Activated gamma-delta T cell treated with Interleukin-2 at 50 U/mL for 16 hours (primary cell): Measurements from ENCODE around the gene PRKCH.

Experiments
- DNase-seq: peaks from one replicate; pipeline ENCODE4 v3.0.0-alpha.2; 2020

The PRKCH gene

GRCh38 chr14:61558271-61558670 is 236.9 kb downstream of the PRKCH start:
- DNase-seq: no peak

GRCh38 chr14:61559641-61560201 is 238.3 kb downstream of the PRKCH start:
- no peak for DNase-seq

- no peak for DNase-seq
These were observed 238.9 kb downstream of the PRKCH start for GRCh38 chr14:61560323-61560722.

- no peak for DNase-seq
These were observed 239.7 kb downstream of the PRKCH start for GRCh38 chr14:61561104-61561503.

- no peak for DNase-seq
These were observed 240.4 kb downstream of the PRKCH start for GRCh38 chr14:61561657-61562276.

- DNase-seq: peak; percentile 26
These were observed 241.2 kb downstream of the PRKCH start for GRCh38 chr14:61562321-61563161.

- DNase-seq: no peak
These were observed 241.8 kb downstream of the PRKCH start for GRCh38 chr14:61563162-61563511.

GRCh38 chr14:61563880-61564617 is 242.7 kb downstream of the PRKCH start:
- no peak for DNase-seq

- DNase-seq: no peak
These were observed 243.3 kb downstream of the PRKCH start for GRCh38 chr14:61564618-61565091.

- no peak for DNase-seq
These were observed 243.8 kb downstream of the PRKCH start for GRCh38 chr14:61565181-61565580.

- DNase-seq: no peak
These were observed 244.6 kb downstream of the PRKCH start for GRCh38 chr14:61565836-61566536.

GRCh38 chr14:61566537-61567225 is 245.3 kb downstream of the PRKCH start:
- no peak for DNase-seq

GRCh38 chr14:61567838-61568571 is 246.6 kb downstream of the PRKCH start:
- DNase-seq: no peak

GRCh38 chr14:61568572-61569011 is 247.2 kb downstream of the PRKCH start:
- DNase-seq: peak; percentile 32

GRCh38 chr14:61569308-61569707 is 247.9 kb downstream of the PRKCH start:
- no peak for DNase-seq

GRCh38 chr14:61569812-61570548 is 248.6 kb downstream of the PRKCH start:
- peak; percentile 22 for DNase-seq

- no peak for DNase-seq
These were observed 249.3 kb downstream of the PRKCH start for GRCh38 chr14:61570549-61571290.

GRCh38 chr14:61571917-61572316 is 250.5 kb downstream of the PRKCH start:
- DNase-seq: no peak

GRCh38 chr14:61573321-61573720 is 251.9 kb downstream of the PRKCH start:
- DNase-seq: no peak
